Renal cortex interstitium (tissue), 11 donors: Measurements from ENCODE around the gene SNX27. TPM values are rescaled to one million over a fixed set of nuclear protein-coding genes. Genes with fewer than 3 reads are reported as not detected.
A peak's percentile ranks its signal among the peaks of the same experiment; 100 is the strongest.
"Not testable (repeated sequence)": the region's sequence is repeated elsewhere in the genome, so short reads cannot be mapped to it uniquely, and the experiment has no call there.

Experiments
- DNase-seq, 11 donors: peaks; one replicate each; pipeline ENCODE4 v3.0.0-alpha.2; 2013; ENCODE audit warnings: low read depth in 9 of 11, low spot score in 4 of 11; ENCODE audit errors: extremely low read depth in 1 of 11
- polyA plus RNA-seq, 3 donors: library from polyadenylated mRNA; unstranded; fragments of 120-200 nt; gene quantifications; one replicate each; pipeline ENCODE4 v1.2.1, GENCODE V29; 2013; ENCODE audit not compliant: insufficient read length in 3 of 3

The SNX27 gene
- polyA plus RNA-seq, 3 donors, result 21.5 to 24.7 (median 23.4) TPM

DNA sequence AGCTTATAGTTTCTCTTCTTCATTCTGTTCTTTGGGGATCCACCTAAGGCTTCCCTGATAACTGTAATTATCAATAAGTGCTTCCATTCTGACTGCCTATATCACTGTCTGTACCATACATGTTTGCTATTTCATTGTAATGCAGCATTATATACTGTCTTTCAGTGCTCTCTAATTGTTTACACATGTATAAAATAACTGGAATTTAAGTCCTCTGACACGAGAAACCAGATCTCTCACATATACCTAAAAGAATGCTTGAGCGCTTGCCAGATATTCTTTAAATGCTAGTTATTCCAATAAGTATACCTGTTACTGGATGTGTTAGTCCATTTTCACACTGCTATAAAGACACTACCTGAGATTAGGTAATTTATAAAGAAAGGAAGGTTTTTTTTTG, 70.1 kb downstream of the SNX27 start:
- no peak for DNase-seq

DNA sequence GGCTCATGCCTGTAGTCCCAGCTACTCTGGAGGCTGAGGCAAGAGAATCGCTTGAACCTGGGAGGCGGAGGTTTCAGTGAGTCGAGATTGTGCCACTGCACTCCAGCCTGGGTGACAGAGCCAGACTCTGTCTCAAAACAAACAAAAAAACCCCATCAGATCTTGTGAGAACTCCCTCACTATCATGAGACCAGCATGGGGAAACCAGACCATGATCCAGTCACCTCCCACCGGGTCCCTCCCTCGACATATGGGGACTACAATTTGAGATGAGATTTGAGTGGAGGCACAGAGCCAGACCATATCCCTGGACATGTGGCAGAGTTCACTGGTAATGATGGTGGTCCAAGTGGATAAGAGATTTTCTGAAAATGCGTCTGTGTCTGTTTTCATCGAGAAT, 71.1 kb downstream of the SNX27 start:
- DNase-seq, result not testable (repeated sequence)

DNA sequence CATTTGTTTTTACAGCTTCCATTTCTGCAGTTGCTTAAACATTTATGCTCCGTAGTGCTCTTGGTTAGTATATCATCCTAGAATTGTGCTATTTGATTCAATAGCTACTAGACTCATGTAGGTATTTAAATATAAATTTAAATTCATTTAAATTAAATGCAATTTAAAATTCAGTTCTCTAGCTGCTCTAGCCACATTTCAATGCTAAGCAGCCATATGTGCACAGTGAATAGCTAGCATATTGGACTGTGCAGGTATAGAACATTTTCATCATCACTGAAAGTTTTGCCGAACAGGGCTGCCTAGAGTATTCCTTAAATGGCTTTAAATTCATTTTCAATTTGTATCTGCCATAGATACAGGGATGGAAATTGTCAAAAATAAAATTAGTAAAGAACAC, 72.3 kb downstream of the SNX27 start:
- DNase-seq, result no peak

DNA sequence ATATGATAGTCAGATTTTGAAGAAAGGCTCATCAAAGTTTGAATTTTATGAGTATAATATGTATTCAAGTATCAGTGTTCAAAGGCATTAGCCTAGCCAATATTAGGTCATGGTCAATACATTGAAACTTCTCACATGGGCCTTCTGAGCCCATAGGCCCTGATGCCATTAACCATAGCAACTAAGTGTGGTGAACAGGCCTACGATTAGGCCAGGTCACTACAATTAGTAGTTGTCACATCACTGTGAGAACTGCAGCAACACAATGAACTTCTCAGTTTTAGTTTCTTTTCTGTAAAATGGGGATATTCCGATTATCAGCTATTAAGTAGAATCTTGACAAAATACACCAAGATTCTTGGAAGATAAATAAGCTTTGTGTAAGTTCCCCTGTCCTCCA, 74.7 kb downstream of the SNX27 start:
- DNase-seq, result no peak

DNA sequence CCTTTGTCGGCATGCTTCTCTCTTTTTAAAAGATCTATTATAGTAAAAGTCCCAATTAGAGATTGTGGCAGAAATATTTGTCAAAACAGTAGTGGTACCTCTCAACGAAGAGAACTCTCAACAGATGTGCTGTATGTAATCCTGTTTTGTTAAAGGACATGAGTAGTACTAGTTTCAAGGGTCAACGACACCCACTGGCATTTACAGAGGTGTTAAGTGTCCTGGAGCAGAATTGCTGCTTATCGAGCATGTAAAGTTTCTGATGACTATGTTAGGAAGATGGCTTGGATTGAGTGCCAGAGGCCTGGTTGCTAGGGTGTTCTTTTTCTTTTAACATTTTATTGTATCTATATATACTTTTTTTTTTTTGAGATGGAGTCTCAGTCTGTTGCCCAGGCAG, 77.6 kb downstream of the SNX27 start:
- DNase-seq, result no peak

DNA sequence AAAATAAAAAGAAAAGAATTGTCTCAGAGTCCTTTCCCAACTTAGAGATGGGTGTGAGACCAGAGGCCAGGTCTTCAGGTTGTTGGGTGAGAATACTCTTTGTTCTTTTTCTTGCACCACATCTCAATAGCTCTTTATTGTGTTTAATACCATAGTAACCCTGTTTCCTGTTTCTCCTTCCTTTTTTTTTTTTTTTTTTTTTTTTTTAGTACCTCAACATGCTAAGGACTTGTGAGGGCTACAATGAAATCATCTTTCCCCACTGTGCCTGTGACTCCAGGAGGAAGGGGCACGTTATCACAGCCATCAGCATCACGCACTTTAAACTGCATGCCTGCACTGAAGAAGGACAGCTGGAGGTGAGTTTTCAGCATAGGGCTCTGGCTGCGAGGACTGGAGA, 80.4 kb downstream of the SNX27 start:
- DNase-seq, result no peak

DNA sequence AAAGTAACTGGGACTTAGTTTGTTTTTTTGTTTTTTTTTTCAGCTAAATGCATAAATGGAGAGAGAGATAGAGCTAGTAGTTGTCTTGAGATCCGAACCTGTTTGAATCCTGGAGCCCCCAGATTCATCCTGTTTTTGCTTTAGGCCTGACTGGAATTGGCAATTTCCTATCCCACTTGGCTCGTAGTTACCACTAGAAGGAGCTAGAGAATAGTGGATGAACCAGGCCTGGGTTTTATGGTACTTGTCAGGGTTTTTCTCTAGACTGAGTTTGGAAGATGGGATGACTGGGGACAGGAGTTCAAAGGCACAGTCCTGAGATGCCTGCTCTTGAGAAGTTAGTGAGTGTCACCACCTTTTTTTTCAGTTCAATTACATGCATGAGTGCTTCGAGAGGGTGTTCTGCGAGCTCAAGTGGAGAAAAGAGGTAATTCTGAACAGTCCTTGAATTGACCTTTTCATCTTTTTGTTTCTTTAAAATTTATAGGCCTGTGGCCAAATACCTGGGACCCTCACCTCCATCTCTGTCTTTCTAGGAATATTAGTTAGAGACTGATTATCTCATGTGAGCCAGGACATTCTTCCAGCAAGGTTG, 81.3 kb downstream of the SNX27 start:
- DNase-seq, result peak in 1 of 11 donors; percentile 17

DNA sequence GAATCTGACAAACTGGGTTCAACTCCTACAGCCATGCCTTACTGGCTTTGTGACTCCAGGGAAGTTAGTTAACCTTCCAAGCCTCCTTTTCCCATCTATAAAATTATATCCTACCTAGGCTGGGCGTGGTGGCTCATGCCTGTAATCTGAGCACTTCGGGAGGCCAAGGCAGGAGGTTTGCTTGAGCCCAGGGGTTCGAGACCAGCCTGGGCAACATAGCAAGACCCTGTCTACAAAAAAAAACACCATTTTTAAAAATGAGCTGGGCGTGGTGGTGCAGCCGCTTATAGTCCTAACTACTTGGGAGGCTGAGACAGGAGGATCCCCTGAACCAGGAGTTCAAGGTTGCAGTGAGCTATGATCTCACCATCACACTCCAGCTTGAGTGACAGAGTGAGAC, 89.7 kb downstream of the SNX27 start:
- no peak for DNase-seq

DNA sequence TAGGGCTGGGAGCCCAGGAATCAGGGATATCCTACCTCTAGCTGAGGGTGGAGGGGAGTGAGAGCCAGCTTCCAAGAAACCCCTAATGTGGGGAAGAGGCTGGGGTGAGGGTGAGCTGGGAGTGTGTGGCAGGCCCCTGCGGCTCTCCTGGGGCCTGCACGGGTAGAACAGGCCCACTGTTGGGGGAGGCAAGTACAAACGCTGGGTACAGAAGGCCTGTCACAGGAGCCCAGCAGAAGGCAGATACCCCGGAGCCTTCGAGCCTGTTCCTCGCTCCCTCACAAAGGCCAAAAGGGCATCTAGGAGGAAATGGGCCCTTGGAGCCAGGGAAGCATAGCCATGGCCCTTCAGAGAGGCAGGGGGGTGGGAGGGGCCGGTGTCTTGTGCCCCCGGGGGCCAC, 91.1 kb downstream of the SNX27 start:
- no peak for DNase-seq

DNA sequence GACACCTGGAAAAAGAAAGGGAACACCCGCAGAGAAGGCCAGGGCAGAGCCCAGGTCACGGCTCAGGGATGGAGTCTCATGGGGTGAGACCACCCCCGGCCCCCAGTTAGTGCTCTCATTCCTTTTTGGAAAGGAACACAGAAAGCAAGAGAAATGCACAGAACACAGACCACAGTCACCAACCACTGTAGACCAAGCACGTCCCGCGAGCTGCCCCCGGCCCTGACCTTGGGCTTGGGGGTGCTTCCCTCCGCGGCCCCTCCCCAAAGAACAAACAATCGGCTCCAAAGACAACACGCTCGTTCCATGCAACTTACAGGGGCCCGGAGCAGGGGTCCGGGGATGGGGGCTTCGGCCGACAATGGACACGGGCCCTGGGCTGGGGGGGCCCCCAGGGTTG, 92.0 kb downstream of the SNX27 start:
- DNase-seq, result no peak

DNA sequence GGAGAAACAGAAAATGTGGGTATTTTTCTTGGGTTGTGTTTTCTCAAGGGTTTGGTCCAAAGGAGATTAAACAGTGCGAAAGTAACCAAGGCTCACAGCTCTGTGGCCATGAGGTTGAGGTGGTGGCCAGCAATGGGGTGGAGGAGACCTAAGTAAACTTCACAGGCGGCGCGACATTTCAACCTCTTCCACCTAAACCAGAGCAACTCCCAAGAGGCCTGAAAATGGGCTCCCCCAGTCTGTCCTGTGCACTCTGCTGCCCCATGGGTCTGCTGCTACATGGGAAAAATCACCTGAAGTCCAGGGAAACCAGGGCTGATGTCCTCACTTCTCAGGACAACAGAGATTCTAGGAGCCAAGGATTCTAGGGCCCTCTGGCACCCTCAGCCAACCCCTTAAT, 92.4 kb downstream of the SNX27 start:
- DNase-seq, result no peak

DNA sequence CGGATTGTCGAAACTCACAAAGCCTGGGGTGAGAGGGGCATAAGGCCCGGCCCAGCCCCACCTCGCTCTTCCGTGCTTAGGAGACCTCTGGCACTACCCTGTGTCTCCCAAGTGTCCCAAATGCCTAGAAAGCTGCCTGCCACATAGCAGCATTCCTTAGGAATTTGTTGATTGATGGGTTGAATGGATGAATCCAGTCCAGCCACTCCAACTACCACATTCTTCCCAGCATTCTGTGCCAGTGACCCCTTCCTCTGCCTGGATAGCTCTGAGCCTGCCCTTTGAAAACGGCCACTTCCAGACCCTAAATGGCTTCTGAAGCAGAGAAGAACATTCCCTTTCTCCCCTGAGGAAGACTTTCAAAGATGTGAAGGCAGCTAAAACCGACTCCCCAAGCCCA, 93.3 kb downstream of the SNX27 start:
- no peak for DNase-seq

DNA sequence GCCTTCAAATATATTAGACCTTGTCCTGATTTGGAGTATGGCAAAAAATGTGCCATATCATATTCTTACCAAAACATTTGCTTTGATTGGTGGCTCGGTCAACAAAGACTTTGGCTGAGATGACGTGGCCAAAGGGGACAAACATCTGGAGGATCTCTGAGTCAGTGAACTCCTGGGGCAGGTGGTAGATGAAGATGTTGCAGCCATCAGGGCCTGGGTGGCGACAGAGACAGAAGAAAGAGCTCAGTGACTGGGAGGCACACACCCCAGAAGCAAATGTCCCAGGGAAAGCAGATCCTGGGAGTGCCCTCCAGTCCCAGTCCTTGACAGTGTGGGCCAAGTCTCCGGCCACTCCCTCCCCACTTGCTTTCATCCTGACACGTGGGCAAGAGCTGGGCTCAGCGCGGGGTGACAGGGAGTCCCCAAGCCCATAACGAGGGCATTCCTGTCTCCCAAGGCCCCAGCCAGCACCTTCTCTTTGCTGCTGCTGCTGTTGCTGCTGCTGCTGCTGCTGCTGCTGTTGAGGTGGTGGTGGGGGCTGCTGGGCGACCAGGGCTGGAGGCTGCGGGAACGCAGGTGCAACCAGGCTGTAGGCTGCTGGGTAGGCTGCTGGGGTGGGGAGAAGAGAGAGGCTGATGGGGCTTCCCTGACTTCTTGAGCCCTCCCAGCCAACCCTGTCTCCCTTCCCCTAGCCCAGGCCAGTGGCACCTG, 94.1 kb downstream of the SNX27 start:
- no peak for DNase-seq

DNA sequence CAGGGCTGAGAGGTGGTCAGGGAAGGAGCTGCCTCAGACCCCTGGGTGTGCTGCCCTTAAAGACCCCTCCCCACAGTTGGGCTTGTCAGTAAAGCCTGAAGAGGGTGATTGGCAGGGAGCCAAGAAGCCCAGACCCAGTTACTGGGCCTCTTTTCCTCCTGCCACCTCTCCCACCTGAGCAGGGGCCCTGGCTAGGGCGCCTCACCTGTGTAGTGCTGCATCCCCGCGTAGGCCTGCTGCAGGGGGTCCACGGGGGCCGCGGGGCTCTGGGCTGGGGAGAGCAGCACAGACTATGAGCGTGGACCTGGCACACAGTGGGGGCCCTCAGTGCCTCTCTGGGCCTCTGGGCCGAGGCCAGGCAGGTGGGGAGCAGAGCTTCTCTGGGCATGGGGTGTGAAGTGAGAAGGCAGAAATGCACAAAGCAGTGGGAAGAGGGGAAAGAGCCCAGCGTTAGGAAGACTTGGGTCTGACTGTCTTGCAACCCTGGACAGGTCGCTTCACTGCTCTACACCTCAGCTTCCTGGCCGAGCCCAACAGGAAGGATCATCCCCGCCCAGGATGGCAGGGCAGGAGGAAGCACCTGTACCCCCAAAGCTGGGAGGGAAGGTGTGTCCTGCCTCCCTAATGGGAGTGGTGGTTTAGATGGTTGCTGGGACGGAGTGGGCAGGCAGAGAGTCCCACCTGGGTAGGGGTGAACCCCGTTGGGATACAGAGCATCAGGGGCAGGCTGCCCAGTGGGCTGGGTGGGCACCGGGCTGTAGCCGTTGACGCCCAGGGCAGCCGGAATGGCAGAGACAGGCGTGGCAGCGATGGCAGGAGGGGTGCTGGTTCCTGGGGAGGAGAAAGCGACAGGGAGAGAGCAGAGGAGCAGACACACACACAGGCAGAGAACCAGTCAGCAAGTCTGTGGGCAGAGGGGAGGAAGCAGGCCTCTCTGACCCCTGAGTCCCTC, 94.9 kb downstream of the SNX27 start:
- DNase-seq, result no peak

DNA sequence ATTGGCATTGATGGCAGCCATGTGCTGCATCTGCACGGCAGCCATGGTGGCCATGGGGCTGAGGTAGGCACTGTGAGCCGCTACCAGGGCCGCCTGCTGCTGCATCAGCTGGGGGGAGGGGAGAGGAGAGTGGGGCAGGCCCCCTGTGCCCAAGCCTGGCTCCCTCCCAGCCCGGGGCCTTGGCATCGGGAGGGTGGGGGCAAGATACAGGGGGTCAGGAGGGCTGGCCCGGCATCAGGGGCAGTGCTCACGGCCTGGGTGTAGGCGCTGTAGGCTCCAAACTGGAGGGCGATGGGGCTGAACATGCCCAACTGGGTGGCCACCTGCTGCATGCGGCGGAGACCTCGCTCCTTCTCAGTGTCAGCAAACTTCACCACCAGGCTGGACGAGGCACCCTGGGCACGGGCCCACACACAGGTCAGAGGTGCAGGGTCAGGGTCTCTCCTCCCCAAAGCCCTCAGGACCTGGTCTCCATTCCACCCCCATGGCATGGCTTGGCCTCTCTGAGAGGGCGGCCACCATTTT, 95.8 kb downstream of the SNX27 start:
- no peak for DNase-seq

DNA sequence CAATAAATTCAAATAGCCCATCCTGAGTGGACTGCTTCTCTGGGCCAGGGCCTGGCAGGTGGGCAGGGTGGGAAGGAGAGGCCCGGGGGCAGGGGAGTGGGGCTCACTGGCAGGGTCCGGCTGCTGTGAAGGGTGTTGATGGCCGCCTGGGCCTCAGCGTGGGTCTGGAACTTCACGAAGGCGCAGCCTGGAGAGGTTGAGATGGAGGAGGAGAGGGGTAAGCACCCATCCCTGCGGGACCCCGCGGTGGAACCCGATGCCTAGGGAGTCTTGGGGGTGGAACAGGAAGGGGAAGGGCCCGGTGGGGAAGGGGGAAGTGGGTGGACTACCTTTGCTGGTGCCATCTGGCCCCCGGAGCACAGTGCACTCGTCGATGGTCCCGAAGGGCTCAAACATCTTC, 97.0 kb downstream of the SNX27 start:
- DNase-seq, result no peak

DNA sequence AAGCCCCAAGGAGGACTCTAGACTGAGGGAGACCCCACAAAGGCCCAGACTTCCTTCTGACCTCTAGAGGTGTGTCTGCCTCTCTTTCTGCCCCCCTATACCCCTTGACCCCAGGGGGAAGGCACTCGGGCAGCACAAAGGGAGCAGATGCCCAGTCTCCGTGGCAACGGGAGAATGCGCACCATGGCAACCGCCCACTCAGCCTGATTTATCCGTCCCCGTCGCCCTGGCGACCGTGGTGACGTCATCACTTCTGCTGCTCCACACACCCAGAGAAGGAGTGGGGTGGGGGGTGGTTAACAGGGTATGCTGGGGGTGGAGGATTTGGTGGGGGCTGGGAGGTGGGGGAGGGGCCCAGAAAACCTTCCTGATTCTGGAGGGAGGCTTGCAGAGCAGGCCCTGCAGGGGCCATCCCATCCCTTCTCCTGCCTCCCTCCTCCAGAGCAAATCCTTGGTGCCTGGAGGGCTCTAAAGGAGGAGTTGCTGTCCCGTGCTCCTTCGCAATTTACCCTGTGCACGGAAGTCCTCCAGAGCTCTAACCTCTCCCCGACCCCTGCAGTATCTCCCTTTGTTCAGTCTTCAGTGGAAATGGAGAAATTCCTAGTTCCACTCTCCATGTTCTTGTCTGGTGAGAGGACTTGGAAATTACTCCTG, 98.5 kb downstream of the SNX27 start:
- DNase-seq, result no peak

DNA sequence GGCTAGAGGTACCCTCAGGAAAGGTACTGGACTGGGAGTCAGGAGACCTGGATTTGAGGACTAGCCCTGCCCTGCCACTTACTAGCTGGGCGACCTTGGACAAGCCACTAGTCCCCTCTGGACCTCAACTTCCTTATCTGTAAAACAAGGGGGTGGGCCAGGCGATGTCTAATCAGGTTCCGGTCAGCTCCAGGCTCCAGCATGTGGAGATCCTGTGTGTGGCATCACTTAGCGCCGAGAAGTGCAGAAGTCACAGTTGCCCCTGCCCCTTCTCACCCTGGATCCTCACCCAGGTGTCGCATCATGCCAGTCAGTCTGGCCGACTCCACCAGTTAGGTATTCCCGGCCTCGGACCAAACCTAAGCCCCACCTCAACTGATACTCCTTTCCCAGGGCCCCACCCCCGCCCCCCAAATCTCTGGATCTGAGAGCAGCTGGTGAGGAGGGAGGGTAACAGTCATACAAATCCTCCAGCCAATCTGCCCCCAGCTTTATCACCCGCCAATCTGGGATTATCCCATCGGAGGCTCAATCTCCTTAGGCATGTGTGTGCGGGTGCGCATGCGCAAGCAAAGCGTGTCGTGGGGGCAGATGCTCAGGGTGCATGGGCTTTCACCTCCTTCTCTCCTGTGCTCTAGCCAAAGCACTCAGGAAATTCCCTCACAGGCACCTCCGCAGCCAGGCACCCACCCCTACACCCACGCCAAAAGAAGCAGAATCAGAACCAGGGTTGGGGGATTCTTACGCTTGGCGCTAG, 99.4 kb downstream of the SNX27 start:
- DNase-seq, result no peak

DNA sequence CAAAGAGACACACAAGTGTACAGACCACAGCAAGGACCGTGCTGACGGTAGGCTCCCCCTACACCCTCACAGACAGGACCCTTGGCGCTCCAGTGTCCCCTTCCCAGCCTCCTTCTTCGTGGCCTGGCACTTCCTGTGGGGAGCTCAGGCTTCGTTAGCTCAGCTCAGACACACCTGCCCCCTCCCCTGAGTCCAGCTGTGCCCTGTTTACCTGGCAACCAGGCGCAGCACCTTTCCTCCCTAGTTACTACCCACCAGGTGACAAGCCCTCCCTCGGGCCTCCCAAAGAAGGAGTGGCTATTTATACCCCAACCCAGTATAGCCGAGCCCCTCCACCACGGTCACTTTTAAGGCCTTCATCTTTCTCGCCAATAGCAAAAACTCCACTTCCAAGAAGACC, 100.1 kb downstream of the SNX27 start:
- no peak for DNase-seq
